K562 (cell line): ENCODE measurements around the gene PPP1R2C. TPM values are rescaled to one million over a fixed set of nuclear protein-coding genes. Genes with fewer than 3 reads are reported as not detected.

Experiments
- ATAC-seq: fragments of 200-7000 bp; cut with Tn5 transposase; 3 replicates; pipeline ENCODE4 v1.9.1; 2020; ENCODE audit warnings: moderate library complexity
- BruUV-seq: library from RNA; stranded (reverse); fragments of 400-500 nt; replicated peaks from 2 replicates; lab custom pipeline; 2021; lab: Mats Ljungman, UMichigan
- CTCF ChIA-PET: fragments of 300-600 bp; formaldehyde crosslinking; extraction: SDS; loops from one replicate; lab custom pipeline; 2021; ENCODE audit warnings: low intra/inter-chr PET ratio; lab: Yijun Ruan, JAX
- POLR2A ChIA-PET: fragments of 300-600, 350-650 bp; sonication (Branson Sonifier 250); formaldehyde crosslinking; extraction: SDS; loops from one replicate; lab custom pipeline; 2021; ENCODE audit warnings: antibody characterized with exemption, inconsistent platforms; lab: Yijun Ruan, JAX
- DNase-seq, 4 experiments: peaks; one replicate each; pipeline versions ENCODE4 v3.0.0 to v3.0.0-alpha.2; 2011 to 2018; ENCODE audit warnings: low spot score in 3 of 4, mixed read lengths in 3 of 4; ENCODE audit errors: extremely low read depth in 1 of 4
- FAIRE-seq: peaks from 2 replicates; lab custom pipeline; 2011; peaks lifted over from hg19 to GRCh38; lab: Jason Lieb, UNC
- H2AFZ ChIP-seq: 2 replicates; pipeline ENCODE4 v1.6.0; 2011; ENCODE audit warnings: low read depth, low read length, control low read depth, inconsistent platforms
- H3K27ac ChIP-seq: fragments of 200-600 bp; 3 replicates; pipeline ENCODE4 v1.8.0; 2011; ENCODE audit warnings: low read depth, mild to moderate bottlenecking, control low read depth, inconsistent platforms, low read length, moderate library complexity, mixed read lengths; ENCODE audit errors: extremely low read depth
- H3K27me3 ChIP-seq, 2 experiments: fragments of 300-600 bp in 1 of 2; 2 replicates in 1 of 2; 3 replicates in 1 of 2; pipeline versions ENCODE4 v1.6.0 to v1.8.0; 2011; ENCODE audit warnings: inconsistent platforms in 2 of 2, low read length in 2 of 2, mild to moderate bottlenecking in 1 of 2, mixed read lengths in 1 of 2, moderate library complexity in 1 of 2; ENCODE audit not compliant: control insufficient read depth in 2 of 2, insufficient read depth in 2 of 2
- H3K36me3 ChIP-seq: fragments of 300-600 bp; 3 replicates; pipeline ENCODE4 v1.8.0; 2011; ENCODE audit warnings: mild to moderate bottlenecking, low read length, inconsistent platforms; ENCODE audit not compliant: control insufficient read depth, insufficient read depth
- H3K4me1 ChIP-seq, 2 experiments: fragments of 200-600 bp in 1 of 2; replicated peaks in 1 of 2; 2 replicates in 1 of 2; 3 replicates in 1 of 2; pipeline versions ENCODE4 v1.5.1 to v1.8.0; 2011; ENCODE audit warnings: inconsistent platforms in 2 of 2, low read length in 2 of 2, mild to moderate bottlenecking in 1 of 2, mixed read lengths in 1 of 2, moderate library complexity in 1 of 2; ENCODE audit not compliant: control insufficient read depth in 2 of 2, insufficient read depth in 2 of 2
- H3K4me2 ChIP-seq: 2 replicates; pipeline ENCODE4 v1.6.1; 2011; ENCODE audit warnings: low read length, control low read depth, inconsistent platforms, mixed read lengths; ENCODE audit not compliant: insufficient read depth
- H3K4me3 ChIP-seq: fragments of 200-600 bp; sonication (generic), shearing (Covaris generic); 2 replicates; pipeline ENCODE4 v1.5.1; 2016; ENCODE audit warnings: control low read depth, inconsistent platforms
- H3K79me2 ChIP-seq: fragments of 200-600 bp; 3 replicates; pipeline ENCODE4 v1.8.0; 2011; ENCODE audit warnings: low read length, inconsistent platforms; ENCODE audit not compliant: control insufficient read depth, insufficient read depth
- H3K9ac ChIP-seq, 2 experiments: 2 replicates each; pipeline versions ENCODE4 v1.6.0 to v1.6.1; 2011; ENCODE audit warnings: low read depth in 2 of 2, low read length in 2 of 2, control low read depth in 1 of 2, inconsistent platforms in 1 of 2, mild to moderate bottlenecking in 1 of 2, mixed read lengths in 1 of 2; ENCODE audit not compliant: insufficient read depth in 1 of 2
- H3K9me1 ChIP-seq: one replicate; pipeline ENCODE4 v1.6.0; 2011; ENCODE audit warnings: inconsistent platforms, mild to moderate bottlenecking, low read length, moderate library complexity; ENCODE audit not compliant: control insufficient read depth, insufficient read depth
- H3K9me3 ChIP-seq: replicated peaks from 2 replicates; pipeline ENCODE4 v1.5.1; 2011; ENCODE audit warnings: low read depth, low read length, inconsistent platforms; ENCODE audit not compliant: control insufficient read depth, insufficient read depth
- H4K20me1 ChIP-seq: replicated peaks from 2 replicates; pipeline ENCODE4 v1.6.1; 2011; ENCODE audit warnings: low read length, inconsistent platforms, mixed read lengths; ENCODE audit not compliant: control insufficient read depth, insufficient read depth
- ARID1B ChIP-seq: fragments of 450-650 bp; IDR thresholded peaks from 2 replicates; pipeline ENCODE4 v1.6.1; 2016; ENCODE audit warnings: antibody characterized with exemption, mild to moderate bottlenecking, inconsistent platforms
- CBFB ChIP-seq: sonication (generic); formaldehyde crosslinking; IDR thresholded peaks from 2 replicates; pipeline ENCODE4 v1.4.0; 2020; ENCODE audit warnings: mild to moderate bottlenecking, missing genetic modification reagents
- FIP1L1 ChIP-seq: fragments of 200-400 bp; formaldehyde crosslinking; IDR thresholded peaks from 2 replicates; pipeline ENCODE4 v1.6.1; 2018; ENCODE audit warnings: mild to moderate bottlenecking, low read depth, low read length; ENCODE audit not compliant: poor library complexity, severe bottlenecking
- GTF2E2 ChIP-seq: fragments of 200-800 bp; sonication (Bioruptor generic); IDR thresholded peaks from 2 replicates; pipeline ENCODE4 v1.6.1; 2016; ENCODE audit warnings: missing genetic modification characterization, missing compliant biosample characterization
- MAZ ChIP-seq, 2 experiments: fragments of 450-650 bp in 1 of 2; sonication (generic) in 1 of 2; formaldehyde crosslinking; IDR thresholded peaks in 1 of 2; conservative IDR thresholded peaks in 1 of 2; 2 replicates each; pipeline versions ENCODE4 v1.4.0 to v1.5.0; 2020; ENCODE audit warnings: mild to moderate bottlenecking in 1 of 2, missing genetic modification reagents in 1 of 2
- MCM2 ChIP-seq: fragments of 450-650 bp; IDR thresholded peaks from 2 replicates; pipeline ENCODE4 v1.6.1; 2017; ENCODE audit warnings: low read depth, mild to moderate bottlenecking
- NCOA2 ChIP-seq, 2 experiments: fragments of 450-650 bp; IDR thresholded peaks; 2 replicates each; pipeline ENCODE4 v1.6.1; 2018; ENCODE audit warnings: mild to moderate bottlenecking in 2 of 2, moderate library complexity in 1 of 2; ENCODE audit not compliant: partially characterized antibody in 2 of 2
- PCBP2 ChIP-seq: fragments of 200-400 bp; formaldehyde crosslinking; IDR thresholded peaks from 2 replicates; pipeline ENCODE4 v1.6.1; 2018; ENCODE audit warnings: low read length, low read depth, mild to moderate bottlenecking, moderate library complexity; ENCODE audit not compliant: poor library complexity, severe bottlenecking
- SMAD4 ChIP-seq: fragments of 250-450 bp; sonication (Bioruptor Pico); conservative IDR thresholded peaks from 2 replicates; pipeline ENCODE4 v1.8.0; 2021; ENCODE audit warnings: inconsistent platforms, mild to moderate bottlenecking, moderate library complexity
- SOX6 ChIP-seq: fragments of 450-650 bp; IDR thresholded peaks from 2 replicates; pipeline ENCODE4 v1.6.1; 2014; ENCODE audit warnings: mild to moderate bottlenecking
- ZC3H4 ChIP-seq: sonication (generic); formaldehyde crosslinking; IDR thresholded peaks from 2 replicates; pipeline ENCODE4 v1.9.0; 2021; ENCODE audit warnings: missing genetic modification reagents, borderline replicate concordance
- ZNF785 ChIP-seq: fragments of 250-450 bp; sonication (Bioruptor Pico); IDR thresholded peaks from 2 replicates; pipeline ENCODE4 v1.4.0; 2020; ENCODE audit warnings: mild to moderate bottlenecking
- ZNF830 ChIP-seq: fragments of 250-450 bp; sonication (Bioruptor Pico); IDR thresholded peaks from 2 replicates; pipeline ENCODE4 v1.5.0; 2021; ENCODE audit warnings: mild to moderate bottlenecking
- WGBS: fragments of 100-300 bp; shearing (Covaris generic); methylation state at CpG from one replicate; pipeline ENCODE4 v1.1.6; 2016; ENCODE audit warnings: low coverage, mixed read lengths; ENCODE audit not compliant: insufficient coverage; ENCODE audit errors: missing lambda C conversion rate; 5-methylcytosine and 5-hydroxymethylcytosine counted together
- in situ Hi-C: fragments of 300-500 bp; cut with MboI; formaldehyde crosslinking; loops from 4 replicates; pipeline ENCODE4 v1.15.0; 2018; ENCODE audit warnings: inconsistent platforms, mixed read lengths
- intact Hi-C: fragments of 100-400 bp; cut with micrococcal nuclease; formaldehyde crosslinking; loops from 2 replicates; pipeline ENCODE4 v1.14.2; 2022
- polyA plus RNA-seq, 8 experiments: library from polyadenylated mRNA; depleted of rRNA in 4 of 8; stranded (reverse) in 5 of 8; unstranded in 3 of 8; fragments of >200 nt; fragmentation: Nextera tagmentation in 2 of 8; fragmentation: Illumina TruSeq in 1 of 8; extraction: Ambion mirVana in 2 of 8; extraction: Trizol in 1 of 8; gene quantifications; 2 replicates each; pipeline versions ENCODE4 v1.2.1 to v1.2.3, GENCODE V29; 2011 to 2014; ENCODE audit warnings: inconsistent platforms in 1 of 8, missing spikeins in 1 of 8
- total RNA-seq, 7 experiments: library from RNA; depleted of rRNA in 6 of 7; stranded (reverse); fragments of >200 nt in 6 of 7; fragmentation: Illumina TruSeq in 2 of 7; extraction: Trizol in 2 of 7; gene quantifications; 2 replicates each; pipeline versions ENCODE4 v1.2.1 to v1.2.3, GENCODE V29; 2011 to 2021; ENCODE audit warnings: low replicate concordance in 1 of 7
- TF ChIP-seq, protein P1 (sequence below): sonication (generic); formaldehyde crosslinking; IDR thresholded peaks from 2 replicates; pipeline ENCODE4 v1.8.1; 2023; ENCODE audit warnings: mild to moderate bottlenecking, missing genetic modification reagents, moderate library complexity
- TF ChIP-seq, protein P2 (sequence below): sonication (generic); IDR thresholded peaks from 2 replicates; pipeline ENCODE4 v1.6.1; 2016

Gene PPP1R2C
- total and polyA plus RNA-seq, 9 of the 15 experiments (the other 6 are each of a cell fraction or from before 2014, with no cell fraction given): not detected

DNA sequence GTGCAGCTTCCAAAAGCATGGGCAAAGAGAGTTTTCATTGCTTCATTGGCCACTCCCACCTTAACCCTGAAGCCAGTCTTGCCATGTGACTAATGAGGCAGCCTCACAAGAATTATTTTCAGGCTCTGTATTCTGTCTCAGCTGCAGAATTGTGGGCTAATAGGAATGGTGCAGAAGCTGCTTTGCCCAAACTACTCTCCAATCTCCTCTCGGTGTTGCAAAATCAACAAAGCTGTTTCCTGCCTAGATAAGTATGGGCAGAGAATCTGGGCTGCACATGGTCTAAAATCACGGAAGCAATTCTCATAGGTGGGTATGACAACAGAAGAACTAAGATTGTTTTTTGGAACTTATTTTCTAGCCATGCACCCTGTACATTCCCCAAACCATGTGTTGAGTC lies 31.4 kb downstream of the PPP1R2C start:
- Histone ChIP-seq H3K79me2 (no peaks in the 10 kb centered on the region), H3K4me1 (no peaks in the 10 kb centered on the region), H3K36me3 (no peaks in the 10 kb centered on the region), H4K20me1 (no peaks in the 10 kb centered on the region), H3K27ac (no peak overlapping the region), H3K9me3 (no peaks in the 10 kb centered on the region), H2AFZ (no peak overlapping the region), H3K27me3 (no peaks in the 10 kb centered on the region), H3K4me2 (no peak overlapping the region), H3K9ac (no peak overlapping the region), H3K9me1 (no peaks in the 10 kb centered on the region), H3K4me3 (no peak overlapping the region)
- FAIRE-seq (no peak), DNase-seq (no peak), ATAC-seq (no peak)
- intact Hi-C loops: no loop called here
- WGBS: 0% methylated on average over 2 of the region's 2 CpGs
- ChIA-PET CTCF (no interaction called here), POLR2A (no interaction called here)
- BruUV-seq: no TSS peak
- TF ChIP-seq MCM2 (no peak), ZC3H4 (no peak), MAZ (CRISPR knock-in tag; conservative IDR thresholded peaks at IDR 0.05 in 1 of 2, IDR thresholded peaks at IDR 0.05 in 1 of 2) (no peak), ZNF785 (CRISPR knock-in tag) (no peak), SOX6 (no peak)
- TF ChIP-seq, protein P1, sequence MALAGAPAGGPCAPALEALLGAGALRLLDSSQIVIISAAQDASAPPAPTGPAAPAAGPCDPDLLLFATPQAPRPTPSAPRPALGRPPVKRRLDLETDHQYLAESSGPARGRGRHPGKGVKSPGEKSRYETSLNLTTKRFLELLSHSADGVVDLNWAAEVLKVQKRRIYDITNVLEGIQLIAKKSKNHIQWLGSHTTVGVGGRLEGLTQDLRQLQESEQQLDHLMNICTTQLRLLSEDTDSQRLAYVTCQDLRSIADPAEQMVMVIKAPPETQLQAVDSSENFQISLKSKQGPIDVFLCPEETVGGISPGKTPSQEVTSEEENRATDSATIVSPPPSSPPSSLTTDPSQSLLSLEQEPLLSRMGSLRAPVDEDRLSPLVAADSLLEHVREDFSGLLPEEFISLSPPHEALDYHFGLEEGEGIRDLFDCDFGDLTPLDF (CRISPR knock-in tag): no peak
- in situ Hi-C loops: no loop called here

DNA sequence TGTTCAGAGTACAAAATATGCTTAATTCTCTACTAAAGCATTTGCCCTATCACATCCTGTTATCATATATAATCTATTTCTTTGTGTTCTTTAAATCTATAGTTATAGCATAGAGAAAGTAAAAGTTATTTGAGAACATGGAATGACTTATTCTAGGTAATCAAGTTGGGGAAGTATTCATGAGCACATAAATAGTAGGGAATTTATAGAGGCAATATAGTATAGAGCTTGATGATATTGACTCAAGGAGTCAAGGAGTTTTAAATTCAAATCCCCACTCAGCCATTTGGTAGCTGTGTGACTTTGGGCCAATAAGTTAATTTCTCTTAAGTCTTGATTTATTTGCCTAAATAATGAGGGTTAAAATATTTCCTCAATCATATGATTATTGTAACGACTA lies 37.5 kb downstream of the PPP1R2C start:
- Histone ChIP-seq H3K36me3 (no peaks in the 10 kb centered on the region), H3K27me3 (no peaks in the 10 kb centered on the region), H3K4me3 (no peak overlapping the region), H3K9me3 (no peaks in the 10 kb centered on the region), H2AFZ (no peak overlapping the region), H3K4me1 (no peaks in the 10 kb centered on the region), H3K79me2 (no peaks in the 10 kb centered on the region), H3K9me1 (no peaks in the 10 kb centered on the region), H3K27ac (no peak overlapping the region), H3K9ac (no peak overlapping the region), H4K20me1 (no peaks in the 10 kb centered on the region), H3K4me2 (no peak overlapping the region)
- ATAC-seq: no peak
- FAIRE-seq: no peak
- intact Hi-C loops (no loop called here), in situ Hi-C loops (no loop called here)
- 0% methylated on average over 1 of the region's 1 CpG for WGBS
- DNase-seq: no peak
- no TSS peak for BruUV-seq
- ChIA-PET POLR2A (no interaction called here), CTCF (no interaction called here)
- TF ChIP-seq SMAD4 (no peak), ZNF830 (no peak), FIP1L1 (no peak), PCBP2 (no peak), CBFB (CRISPR knock-in tag) (no peak), GTF2E2 (tag) (no peak), NCOA2 (IDR thresholded peaks at IDR 0.05; ENCODE audit: partially characterized antibody in 2 of 2) (no peak), ARID1B (no peak)
- TF ChIP-seq, protein P2, sequence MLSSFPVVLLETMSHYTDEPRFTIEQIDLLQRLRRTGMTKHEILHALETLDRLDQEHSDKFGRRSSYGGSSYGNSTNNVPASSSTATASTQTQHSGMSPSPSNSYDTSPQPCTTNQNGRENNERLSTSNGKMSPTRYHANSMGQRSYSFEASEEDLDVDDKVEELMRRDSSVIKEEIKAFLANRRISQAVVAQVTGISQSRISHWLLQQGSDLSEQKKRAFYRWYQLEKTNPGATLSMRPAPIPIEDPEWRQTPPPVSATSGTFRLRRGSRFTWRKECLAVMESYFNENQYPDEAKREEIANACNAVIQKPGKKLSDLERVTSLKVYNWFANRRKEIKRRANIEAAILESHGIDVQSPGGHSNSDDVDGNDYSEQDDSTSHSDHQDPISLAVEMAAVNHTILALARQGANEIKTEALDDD: no peak
